SU-DHL-6 (cell line): Measurements from ENCODE around the gene ZSCAN21.

Experiments used
- CTCF ChIP-seq: fragments of 200-600 bp; sonication (generic); IDR thresholded peaks from one replicate; pipeline ENCODE4 v1.5.1; 2017; ENCODE audit warnings: antibody characterized with exemption, mild to moderate bottlenecking, low read length, moderate library complexity; ENCODE audit not compliant: insufficient read depth, poor library complexity, severe bottlenecking
- EZH2phosphoT487 ChIP-seq: fragments of 200-600 bp; sonication (generic), shearing (Covaris generic); conservative IDR thresholded peaks from 2 replicates; pipeline ENCODE4 v1.6.1; 2018; ENCODE audit warnings: mild to moderate bottlenecking, antibody characterized with exemption, low read length, moderate library complexity, mixed read lengths

DNA sequence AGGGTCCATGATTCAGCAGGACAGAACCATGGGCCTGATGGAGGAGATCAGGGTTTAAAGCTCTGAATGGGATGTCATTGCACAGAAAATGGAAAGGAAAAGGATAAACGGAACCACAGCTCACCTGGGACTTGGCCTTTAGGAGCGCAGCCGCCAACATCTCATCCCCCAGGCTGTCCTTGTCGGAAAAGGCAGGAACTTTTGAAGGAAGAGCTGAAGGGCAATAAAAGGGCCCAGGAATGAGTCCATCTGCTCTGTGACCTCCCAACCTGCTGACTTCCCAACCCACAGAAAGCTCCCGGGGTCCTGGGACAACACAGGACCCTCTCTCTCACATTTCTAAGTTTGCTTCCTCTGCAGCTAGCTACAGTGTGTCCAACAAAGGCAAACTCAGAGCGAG, 25.8 kb downstream of the ZSCAN21 start:
- no peak for TF ChIP-seq CTCF
- no peak for TF ChIP-seq EZH2phosphoT487
